ENCODE measurements around the gene MLF2. TPM values are rescaled to one million over a fixed set of nuclear protein-coding genes. Genes with fewer than 3 reads are reported as not detected.

MLF2 gene
- total and polyA plus RNA-seq, 2 of the 13 experiments (the other 11 are each of a cell fraction or from before 2014, with no cell fraction given) = 88.1 to 167 TPM

DNA sequence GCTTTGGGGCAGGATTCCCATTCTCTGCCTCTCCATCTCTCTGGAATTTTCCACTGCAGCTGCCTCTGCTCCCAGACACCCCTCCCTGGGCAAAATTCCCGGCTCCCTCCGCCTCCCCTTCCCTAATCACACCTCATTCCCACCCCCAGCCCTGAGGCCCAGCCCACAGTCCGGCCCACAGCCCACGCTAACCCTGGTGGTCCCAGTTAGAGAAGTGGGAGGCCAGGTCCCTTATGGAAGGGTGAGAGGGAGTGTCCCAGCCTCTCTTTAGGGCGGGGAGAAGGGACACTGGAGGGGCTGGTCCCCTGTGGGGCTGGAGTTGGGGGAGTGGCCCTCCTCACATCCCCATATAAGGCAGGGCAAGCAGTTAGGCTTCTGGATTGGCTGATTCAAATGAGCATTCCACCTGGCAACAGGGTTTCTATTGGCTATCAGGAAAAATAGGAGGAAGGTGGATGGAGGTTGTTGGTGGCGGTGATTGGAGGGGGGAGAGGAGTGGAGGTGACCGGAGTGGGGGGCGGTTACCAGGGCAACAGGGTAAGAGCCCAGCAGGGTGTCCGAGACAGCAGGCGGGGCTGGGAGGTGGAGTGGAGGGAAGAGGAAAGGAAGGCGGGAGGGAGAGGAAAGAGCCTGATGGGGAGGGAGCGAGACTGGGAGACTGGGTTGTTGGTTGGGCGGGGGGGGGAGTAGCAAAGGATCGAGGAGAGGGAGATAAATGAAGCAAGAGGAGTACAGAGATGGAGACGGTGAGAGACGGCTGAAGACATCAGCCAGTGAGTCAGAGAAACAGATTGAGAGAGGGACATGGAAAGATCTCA is 11.3 kb upstream of the MLF2 start (continued):
- TF ChIP-seq, protein P1, sequence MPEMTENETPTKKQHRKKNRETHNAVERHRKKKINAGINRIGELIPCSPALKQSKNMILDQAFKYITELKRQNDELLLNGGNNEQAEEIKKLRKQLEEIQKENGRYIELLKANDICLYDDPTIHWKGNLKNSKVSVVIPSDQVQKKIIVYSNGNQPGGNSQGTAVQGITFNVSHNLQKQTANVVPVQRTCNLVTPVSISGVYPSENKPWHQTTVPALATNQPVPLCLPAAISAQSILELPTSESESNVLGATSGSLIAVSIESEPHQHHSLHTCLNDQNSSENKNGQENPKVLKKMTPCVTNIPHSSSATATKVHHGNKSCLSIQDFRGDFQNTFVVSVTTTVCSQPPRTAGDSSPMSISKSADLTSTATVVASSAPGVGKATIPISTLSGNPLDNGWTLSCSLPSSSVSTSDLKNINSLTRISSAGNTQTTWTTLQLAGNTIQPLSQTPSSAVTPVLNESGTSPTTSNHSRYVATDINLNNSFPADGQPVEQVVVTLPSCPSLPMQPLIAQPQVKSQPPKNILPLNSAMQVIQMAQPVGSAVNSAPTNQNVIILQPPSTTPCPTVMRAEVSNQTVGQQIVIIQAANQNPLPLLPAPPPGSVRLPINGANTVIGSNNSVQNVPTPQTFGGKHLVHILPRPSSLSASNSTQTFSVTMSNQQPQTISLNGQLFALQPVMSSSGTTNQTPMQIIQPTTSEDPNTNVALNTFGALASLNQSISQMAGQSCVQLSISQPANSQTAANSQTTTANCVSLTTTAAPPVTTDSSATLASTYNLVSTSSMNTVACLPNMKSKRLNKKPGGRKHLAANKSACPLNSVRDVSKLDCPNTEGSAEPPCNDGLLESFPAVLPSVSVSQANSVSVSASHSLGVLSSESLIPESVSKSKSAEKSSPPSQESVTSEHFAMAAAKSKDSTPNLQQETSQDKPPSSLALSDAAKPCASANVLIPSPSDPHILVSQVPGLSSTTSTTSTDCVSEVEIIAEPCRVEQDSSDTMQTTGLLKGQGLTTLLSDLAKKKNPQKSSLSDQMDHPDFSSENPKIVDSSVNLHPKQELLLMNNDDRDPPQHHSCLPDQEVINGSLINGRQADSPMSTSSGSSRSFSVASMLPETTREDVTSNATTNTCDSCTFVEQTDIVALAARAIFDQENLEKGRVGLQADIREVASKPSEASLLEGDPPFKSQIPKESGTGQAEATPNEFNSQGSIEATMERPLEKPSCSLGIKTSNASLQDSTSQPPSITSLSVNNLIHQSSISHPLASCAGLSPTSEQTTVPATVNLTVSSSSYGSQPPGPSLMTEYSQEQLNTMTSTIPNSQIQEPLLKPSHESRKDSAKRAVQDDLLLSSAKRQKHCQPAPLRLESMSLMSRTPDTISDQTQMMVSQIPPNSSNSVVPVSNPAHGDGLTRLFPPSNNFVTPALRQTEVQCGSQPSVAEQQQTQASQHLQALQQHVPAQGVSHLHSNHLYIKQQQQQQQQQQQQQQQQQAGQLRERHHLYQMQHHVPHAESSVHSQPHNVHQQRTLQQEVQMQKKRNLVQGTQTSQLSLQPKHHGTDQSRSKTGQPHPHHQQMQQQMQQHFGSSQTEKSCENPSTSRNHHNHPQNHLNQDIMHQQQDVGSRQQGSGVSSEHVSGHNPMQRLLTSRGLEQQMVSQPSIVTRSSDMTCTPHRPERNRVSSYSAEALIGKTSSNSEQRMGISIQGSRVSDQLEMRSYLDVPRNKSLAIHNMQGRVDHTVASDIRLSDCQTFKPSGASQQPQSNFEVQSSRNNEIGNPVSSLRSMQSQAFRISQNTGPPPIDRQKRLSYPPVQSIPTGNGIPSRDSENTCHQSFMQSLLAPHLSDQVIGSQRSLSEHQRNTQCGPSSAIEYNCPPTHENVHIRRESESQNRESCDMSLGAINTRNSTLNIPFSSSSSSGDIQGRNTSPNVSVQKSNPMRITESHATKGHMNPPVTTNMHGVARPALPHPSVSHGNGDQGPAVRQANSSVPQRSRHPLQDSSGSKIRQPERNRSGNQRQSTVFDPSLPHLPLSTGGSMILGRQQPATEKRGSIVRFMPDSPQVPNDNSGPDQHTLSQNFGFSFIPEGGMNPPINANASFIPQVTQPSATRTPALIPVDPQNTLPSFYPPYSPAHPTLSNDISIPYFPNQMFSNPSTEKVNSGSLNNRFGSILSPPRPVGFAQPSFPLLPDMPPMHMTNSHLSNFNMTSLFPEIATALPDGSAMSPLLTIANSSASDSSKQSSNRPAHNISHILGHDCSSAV (CRISPR knock-in tag; IDR thresholded peaks at IDR 0.05; ENCODE audit: borderline replicate concordance) = no peak
- TF ChIP-seq NFYC (CRISPR knock-in tag; IDR thresholded peaks at IDR 0.05) (peak; percentile 87), ELF1 (CRISPR knock-in tag; IDR thresholded peaks at IDR 0.05) (no peak), REL (CRISPR knock-in tag; conservative IDR thresholded peaks at IDR 0.05) (no peak), MXI1 (IDR thresholded peaks at IDR 0.05; ENCODE audit: borderline replicate concordance, low read depth, low read length) (peak; percentile 58; the same call in 1 of the 3 replicates), PRMT3 (CRISPR knock-in tag; IDR thresholded peaks at IDR 0.05; ENCODE audit: borderline replicate concordance, low read depth) (no peak), ZNF205 (CRISPR knock-in tag; IDR thresholded peaks at IDR 0.05) (no peak), ZFP36 (IDR thresholded peaks at IDR 0.05; ENCODE audit: borderline replicate concordance, low read depth, low read length, partially characterized antibody) (peak; percentile 87), EHMT2 (IDR thresholded peaks at IDR 0.05; ENCODE audit: borderline replicate concordance, low read depth, low read length) (no peak), ZC3H4 (CRISPR knock-in tag; IDR thresholded peaks at IDR 0.05; ENCODE audit: borderline replicate concordance) (no peak), SATB2 (CRISPR knock-in tag; IDR thresholded peaks at IDR 0.05) (no peak), ZFP36L2 (CRISPR knock-in tag; IDR thresholded peaks at IDR 0.05) (no peak), RFX5 (IDR thresholded peaks at IDR 0.05; ENCODE audit: low read depth, low read length) (peak; percentile 100)
- TF ChIP-seq, protein P2, sequence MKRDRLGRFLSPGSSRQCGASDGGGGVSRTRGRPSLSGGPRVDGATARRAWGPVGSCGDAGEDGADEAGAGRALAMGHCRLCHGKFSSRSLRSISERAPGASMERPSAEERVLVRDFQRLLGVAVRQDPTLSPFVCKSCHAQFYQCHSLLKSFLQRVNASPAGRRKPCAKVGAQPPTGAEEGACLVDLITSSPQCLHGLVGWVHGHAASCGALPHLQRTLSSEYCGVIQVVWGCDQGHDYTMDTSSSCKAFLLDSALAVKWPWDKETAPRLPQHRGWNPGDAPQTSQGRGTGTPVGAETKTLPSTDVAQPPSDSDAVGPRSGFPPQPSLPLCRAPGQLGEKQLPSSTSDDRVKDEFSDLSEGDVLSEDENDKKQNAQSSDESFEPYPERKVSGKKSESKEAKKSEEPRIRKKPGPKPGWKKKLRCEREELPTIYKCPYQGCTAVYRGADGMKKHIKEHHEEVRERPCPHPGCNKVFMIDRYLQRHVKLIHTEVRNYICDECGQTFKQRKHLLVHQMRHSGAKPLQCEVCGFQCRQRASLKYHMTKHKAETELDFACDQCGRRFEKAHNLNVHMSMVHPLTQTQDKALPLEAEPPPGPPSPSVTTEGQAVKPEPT (CRISPR knock-in tag; IDR thresholded peaks at IDR 0.05; ENCODE audit: low read depth) = peak; percentile 10; the same call in 1 of the 2 replicates
- TF ChIP-seq, protein P3, sequence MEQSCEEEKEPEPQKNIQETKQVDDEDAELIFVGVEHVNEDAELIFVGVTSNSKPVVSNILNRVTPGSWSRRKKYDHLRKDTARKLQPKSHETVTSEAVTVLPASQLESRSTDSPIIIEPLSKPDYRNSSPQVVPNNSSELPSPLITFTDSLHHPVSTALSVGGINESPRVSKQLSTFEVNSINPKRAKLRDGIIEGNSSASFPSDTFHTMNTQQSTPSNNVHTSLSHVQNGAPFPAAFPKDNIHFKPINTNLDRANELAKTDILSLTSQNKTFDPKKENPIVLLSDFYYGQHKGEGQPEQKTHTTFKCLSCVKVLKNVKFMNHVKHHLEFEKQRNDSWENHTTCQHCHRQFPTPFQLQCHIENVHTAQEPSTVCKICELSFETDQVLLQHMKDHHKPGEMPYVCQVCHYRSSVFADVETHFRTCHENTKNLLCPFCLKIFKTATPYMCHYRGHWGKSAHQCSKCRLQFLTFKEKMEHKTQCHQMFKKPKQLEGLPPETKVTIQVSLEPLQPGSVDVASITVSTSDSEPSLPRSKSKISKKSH (CRISPR knock-in tag; IDR thresholded peaks at IDR 0.05; ENCODE audit: borderline replicate concordance) = no peak
- TF ChIP-seq, protein P4, sequence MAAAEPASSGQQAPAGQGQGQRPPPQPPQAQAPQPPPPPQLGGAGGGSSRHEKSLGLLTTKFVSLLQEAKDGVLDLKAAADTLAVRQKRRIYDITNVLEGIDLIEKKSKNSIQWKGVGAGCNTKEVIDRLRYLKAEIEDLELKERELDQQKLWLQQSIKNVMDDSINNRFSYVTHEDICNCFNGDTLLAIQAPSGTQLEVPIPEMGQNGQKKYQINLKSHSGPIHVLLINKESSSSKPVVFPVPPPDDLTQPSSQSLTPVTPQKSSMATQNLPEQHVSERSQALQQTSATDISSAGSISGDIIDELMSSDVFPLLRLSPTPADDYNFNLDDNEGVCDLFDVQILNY (CRISPR knock-in tag; conservative IDR thresholded peaks at IDR 0.05) = no peak
